Left colon (tissue), 2 donors: ENCODE results near the gene IGSF21. TPM values are rescaled to one million over a fixed set of nuclear protein-coding genes. Genes with fewer than 3 reads are reported as not detected.

Source experiments
- ATAC-seq: fragments of 200-7000 bp; cut with Tn5 transposase; one replicate; pipeline ENCODE4 v1.9.1; 2020; ENCODE audit warnings: mild to moderate bottlenecking, moderate library complexity
- DNase-seq, 2 donors: peaks; one replicate each; pipeline ENCODE4 v3.0.0-alpha.2; 2020
- intact Hi-C, 2 donors: fragments of 100-400 bp; cut with DNase I in 1 of 2; cut with micrococcal nuclease in 1 of 2; formaldehyde crosslinking; loops; one replicate each; pipeline versions ENCODE4 v1.11.2 to v1.14.0; 2022; cut with DNase I, micrococcal nuclease
- total RNA-seq, 2 donors: library from RNA; stranded (reverse); fragmentation: NEBNext Ultra II Directional; extraction: Animal tissue kit (Norgen Biotek cat#: 25700); gene quantifications; one replicate each; pipeline ENCODE4 v1.2.1, GENCODE V29; 2021
- donor health status: DM: no; HTN: no; CAD: no.
- donor health status: DM: yes; HTN: yes; CAD: no.

The IGSF21 gene
- total RNA-seq, 2 donors from 2014 or later: 0.37 to 2.0 TPM

DNA sequence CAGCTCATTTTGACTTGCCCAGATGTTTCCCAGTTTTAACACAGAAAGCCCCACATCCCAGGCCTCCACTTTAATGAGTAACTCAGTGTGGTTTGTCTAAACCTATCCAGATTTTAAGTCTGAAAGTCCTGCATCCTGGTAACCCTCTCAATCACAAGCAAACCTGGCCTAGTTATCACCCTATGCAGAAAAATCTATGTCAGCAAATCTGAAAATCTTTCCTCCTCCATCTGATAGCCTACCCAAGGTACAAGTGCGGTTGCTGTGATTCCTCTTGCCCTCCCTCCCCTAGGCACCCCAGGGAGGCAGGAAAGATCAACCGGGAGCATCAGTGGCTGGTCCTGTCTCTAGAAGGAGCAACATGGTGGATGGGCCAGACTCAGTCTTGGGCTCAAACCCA, 163.7 kb downstream of the IGSF21 start:
- intact Hi-C loops: no loop called here
- DNase-seq: no peak
- ATAC-seq: no peak

DNA sequence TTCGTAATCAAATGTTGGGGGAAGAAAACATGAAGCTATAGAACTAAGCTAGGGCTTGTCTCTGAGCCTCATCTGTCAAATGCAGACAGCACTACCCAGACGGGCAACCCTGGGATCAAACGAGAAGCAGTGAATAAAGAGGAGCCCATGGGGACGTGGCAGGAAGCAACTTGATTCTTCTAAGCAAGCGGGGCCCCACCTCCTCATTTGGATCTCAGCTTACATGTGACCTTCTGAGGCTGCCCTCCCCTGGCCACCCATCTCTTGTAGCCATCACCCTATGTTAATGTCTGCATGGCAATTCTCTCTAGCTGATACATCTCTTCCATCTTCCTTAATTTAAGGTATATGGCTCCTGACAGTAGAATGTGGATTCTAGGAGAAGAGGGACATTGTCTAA, 171.3 kb downstream of the IGSF21 start:
- DNase-seq (no peak), ATAC-seq (no peak)
- intact Hi-C loops: no loop called here

DNA sequence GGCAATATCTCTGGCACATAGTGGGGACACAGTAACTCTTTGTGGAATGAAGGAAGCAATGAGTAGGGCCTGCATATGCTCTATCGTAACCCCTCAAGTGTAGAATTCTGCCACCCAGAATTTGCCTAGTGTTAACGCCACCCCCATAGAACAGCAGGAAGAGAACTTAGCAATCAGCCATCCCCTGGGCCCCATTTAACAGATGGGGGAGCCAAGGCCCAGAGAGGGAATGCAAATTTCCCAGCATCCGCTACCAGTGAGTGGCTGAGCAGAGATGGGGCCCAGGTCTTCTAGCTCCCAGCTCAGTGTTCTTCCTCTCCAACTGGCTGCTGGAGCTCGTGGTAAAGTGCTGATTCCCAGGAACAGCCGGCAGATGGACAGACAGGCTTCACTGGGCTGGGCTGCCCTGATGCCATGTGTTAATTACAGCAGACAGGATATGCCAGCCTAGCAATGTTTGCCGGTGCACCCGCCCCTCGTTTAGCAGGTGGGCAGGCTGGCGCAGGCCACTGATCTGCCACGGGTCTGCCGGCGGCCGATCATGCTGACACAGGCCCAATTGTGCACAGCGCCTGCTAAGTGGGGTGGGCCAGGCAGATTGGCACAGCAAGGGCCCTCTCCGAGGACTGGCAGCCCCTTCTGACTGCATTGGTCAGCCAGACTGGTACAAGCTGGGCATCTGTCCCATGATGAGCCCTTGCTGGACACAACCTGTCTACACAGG, 171.9 kb downstream of the IGSF21 start:
- intact Hi-C loops: no loop called here
- peak; percentile 68 for ATAC-seq
- DNase-seq: peak; percentile 28

DNA sequence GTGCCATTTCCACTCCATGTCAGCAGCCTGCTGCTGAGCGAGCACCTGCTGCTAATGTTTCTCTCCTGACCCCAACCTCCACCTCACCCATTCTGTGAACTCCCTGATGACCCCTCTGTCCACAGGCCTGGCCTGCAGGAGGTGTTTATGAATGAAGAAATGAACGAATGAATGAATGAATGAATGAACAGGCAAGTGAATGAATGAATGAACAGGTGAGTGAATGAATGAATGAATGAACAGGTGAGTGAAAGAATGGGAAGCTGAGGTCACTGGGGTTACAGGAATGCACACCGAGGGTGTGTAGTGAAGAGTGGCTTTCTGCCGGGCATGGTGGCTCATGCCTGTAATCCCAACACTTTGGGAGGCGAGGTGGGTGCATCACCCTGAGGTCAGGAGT, 173.4 kb downstream of the IGSF21 start:
- DNase-seq: no peak
- ATAC-seq: no peak
- intact Hi-C loops: no loop called here

DNA sequence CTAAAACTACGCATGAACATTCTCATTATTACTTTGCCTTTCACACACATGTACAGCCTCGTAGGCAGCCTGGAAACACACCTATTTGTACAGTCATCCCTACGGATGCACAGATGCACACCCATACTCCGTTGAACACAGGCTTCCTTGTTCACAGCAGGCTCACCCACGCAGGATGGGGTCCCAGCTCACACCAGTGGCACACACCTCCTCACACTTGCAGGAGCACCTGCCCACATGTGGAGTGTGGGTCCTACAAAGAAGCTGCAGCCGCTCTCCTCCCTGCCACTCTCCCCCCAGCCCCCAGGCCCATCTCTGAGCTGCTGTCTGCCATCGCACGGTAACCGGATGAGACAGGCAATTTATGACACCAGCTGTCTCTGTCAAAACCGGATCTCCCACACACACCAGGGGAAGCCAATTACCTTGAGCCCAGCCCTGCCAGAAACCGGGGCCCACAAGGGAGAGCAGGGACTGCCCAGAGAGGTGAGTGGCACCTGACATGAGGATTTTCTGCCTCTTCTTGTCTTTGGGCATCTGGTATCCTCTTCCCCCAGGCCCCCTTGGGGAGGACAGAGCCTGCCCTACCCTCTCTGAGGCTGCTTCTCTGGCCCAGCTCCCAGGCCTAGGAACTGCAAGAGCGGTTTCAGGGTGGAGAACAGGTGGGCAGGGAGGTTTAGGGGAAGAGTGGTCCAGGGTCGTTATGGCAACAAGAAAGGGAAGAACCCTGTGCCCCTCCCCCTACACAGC, 175.4 kb downstream of the IGSF21 start:
- DNase-seq (peak in 1 of 2 donors; percentile 9), ATAC-seq (peak; percentile 75)
- intact Hi-C loops: no loop called here

DNA sequence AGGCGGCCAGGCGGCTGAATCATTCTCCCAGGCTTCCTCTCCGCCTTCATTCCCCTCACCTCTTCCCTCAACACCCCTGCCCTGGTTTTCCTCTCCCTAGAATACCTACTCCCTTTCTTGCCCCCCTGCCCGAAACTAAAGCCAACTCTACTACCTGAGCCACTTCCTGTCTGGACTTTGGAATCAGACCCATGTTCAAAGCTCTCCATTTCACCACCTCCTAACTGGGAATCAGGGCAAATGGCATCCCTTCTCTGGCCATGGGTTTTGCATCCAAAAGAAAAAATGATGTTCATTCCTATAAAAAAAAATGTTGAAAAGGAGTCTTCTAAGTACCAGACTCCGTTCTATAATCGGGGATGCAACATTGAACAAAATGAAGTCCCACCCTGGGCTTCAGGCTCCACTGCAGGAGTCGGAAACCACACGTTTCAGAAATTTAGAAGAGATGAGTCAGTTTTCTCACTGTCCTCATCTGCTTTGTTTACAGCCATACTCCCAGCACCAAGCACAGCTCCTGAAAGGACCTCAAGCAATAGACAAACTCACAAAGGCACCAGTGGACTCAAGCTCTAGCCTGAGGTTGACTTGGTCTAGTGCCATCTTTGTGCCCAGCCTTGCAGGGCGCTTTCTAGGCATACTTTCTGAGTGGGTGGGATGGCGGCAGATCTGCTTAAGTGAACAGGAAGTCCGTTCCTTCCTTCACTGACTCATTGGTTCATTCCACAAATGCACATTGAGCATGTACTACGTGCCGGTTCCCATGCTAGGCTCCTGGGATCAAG, 176.2 kb downstream of the IGSF21 start:
- intact Hi-C loops: no loop called here
- ATAC-seq: peak; percentile 22
- DNase-seq: no peak

DNA sequence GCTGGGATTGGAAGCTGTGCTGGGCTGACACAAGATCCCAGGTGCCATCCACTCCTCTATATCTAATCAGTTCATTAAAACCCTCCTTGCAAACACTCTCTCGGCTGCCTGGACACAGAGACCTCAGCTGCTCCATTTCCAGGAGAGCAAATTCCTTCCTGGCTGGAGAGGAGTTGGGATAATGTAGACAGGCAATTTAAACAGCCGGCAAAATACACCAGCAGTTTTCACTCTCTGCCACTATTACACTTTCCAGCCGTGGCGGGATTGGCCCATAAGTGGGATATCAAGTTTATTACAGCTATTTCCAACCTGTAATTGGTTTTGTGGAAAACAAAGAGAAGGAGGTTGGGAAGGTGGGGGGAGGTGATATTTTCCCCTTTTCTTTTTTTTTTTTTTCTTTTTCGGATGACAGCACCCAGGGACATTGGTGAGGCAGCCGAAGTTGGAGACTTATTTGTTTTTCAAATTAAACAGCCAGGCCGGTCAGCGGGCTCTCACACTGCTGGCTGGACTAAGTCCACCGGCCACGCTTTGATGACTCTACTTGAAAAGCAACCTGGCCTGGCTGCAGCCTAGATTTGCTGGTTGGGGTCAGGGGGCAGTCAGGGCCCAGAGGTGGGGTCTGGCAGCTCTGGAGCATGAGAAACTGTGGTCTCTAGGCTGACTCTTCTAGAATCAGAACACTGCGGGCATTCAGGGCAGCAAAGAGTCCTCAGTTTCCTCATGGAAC, 177.4 kb downstream of the IGSF21 start:
- ATAC-seq (peak; percentile 30), DNase-seq (no peak)
- intact Hi-C loops: no loop called here

DNA sequence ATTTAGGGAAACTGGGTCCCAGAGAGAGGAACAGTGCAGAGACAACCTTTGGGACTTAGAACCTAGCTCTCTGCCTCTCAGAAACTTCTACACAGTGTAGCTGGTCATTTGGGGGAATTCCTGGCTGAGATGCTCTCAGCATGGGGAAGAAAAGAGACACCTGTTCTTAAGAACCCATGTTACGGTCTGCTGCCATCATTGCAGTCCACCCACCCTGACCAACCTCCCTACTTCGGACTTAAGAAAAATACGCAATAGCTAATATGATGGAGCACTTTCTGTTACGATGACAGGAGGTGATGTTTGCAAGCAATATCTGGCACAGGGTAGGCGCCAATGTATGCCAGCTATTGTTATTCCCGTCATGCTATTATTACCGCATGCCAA, 177.9 kb downstream of the IGSF21 start:
- intact Hi-C loops: no loop called here
- DNase-seq (no peak), ATAC-seq (no peak)

DNA sequence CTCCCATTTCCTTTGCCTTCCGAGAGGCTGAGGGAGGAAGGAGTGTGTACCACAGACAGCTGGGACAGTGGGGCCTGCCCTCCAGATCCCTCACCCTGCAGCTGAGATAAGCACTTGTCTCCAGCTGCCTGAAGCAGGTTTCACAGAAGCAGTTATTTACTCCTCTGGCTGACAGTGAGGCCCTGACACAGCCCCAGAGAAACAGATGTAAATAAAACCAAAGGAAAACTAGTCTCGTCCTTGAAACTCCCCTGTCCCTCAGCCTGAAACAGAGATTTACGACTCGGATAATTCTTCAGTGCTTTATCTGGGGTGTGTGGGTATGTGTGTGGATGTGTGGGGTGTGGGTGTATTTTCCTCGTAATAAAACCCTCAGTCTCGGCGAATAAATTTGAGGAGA, 181.1 kb downstream of the IGSF21 start:
- peak; percentile 42 for ATAC-seq
- no peak for DNase-seq
- intact Hi-C loops: no loop called here

DNA sequence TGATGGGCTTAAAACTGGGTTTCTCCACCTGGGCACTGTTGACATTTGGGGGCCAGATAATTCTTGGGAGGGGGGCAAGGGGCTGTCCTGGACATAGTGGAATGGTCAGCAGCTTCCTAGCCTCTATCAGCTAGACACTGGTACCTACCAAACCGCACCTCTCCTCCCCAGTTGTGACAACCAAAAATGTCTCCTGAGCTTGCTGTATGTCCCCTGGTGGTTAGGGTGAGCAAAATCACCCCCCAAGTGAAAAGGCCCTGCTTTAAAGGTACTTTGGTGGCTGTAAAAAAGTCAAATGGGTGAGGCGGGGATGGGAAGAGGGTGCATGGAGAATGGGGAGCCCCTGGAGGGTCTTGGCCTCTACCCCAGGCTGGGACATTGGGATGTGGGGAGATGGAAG, 182.0 kb downstream of the IGSF21 start:
- intact Hi-C loops: no loop called here
- DNase-seq (no peak), ATAC-seq (no peak)

DNA sequence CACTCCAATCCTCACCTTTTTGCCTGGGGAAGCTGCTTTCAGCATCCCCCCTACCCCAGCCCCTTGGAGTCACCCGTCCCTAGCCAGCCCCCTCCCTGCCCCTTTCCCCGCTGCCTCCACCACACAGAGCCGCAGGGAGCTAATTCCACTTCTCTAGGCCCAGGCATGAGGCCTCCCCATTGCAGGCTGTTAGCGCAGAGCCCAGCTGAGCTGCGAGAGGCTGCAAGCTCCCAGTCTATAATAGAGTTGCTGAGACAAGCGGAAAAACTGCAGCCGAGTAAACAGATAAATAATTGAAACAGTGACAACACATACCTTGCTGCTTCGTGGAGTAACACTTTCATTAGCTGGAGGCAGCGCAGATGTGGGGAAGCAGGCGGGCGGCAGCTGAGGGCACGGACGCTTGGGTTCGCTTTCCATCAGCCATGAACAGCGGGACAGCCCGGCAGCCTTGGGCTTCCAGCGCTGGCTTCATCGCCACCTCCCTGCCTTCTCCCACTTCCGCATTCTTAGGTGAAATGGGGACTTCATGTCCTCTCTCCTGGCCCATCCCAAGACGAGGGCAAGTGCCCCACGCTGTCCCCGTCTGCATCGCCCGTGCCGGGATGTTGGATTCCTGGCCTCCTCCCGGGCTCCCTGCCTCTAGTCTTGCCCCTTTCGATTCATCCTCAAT, 183.3 kb downstream of the IGSF21 start:
- DNase-seq (no peak), ATAC-seq (no peak)
- intact Hi-C loops: no loop called here

DNA sequence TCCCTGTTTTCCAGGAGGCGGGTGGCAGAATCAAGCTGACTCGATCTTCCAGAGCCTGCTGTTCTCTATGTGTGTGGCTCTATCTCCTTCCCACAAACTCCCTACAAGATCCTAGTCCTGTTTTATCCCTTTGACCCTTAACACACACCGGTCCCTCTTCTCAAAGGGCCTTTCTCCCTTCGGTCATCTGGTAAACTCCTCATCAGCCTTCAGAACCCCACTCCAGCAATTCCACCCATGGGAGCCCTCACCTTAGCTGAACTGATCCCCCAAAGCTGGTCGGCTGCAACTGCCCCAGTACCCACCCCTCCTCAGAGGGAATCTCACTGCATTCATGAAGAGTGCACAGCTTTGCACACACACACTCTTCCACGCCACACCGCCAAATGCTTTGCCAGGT, 184.9 kb downstream of the IGSF21 start:
- intact Hi-C loops: no loop called here
- no peak for DNase-seq
- no peak for ATAC-seq

DNA sequence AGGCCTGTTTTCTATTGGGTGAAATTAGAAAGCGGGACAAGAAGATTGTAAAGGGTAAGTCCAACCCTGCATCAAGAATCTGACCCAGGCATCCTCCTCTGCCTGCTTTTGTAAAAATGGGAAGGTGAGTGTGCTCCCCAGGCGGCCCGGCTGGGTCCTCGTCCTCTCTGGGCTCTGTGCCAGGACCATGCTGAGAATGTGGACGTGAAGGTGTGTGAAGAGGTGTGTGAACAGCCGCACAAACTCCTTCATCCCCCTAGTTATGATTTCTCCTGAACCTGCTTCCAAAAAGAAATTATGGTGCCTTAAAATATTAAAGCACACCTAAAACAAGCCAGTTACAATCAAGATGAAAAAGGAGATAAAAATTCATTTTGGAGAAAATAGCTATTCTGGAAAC, 185.7 kb downstream of the IGSF21 start:
- intact Hi-C loops: no loop called here
- no peak for DNase-seq
- ATAC-seq: no peak

DNA sequence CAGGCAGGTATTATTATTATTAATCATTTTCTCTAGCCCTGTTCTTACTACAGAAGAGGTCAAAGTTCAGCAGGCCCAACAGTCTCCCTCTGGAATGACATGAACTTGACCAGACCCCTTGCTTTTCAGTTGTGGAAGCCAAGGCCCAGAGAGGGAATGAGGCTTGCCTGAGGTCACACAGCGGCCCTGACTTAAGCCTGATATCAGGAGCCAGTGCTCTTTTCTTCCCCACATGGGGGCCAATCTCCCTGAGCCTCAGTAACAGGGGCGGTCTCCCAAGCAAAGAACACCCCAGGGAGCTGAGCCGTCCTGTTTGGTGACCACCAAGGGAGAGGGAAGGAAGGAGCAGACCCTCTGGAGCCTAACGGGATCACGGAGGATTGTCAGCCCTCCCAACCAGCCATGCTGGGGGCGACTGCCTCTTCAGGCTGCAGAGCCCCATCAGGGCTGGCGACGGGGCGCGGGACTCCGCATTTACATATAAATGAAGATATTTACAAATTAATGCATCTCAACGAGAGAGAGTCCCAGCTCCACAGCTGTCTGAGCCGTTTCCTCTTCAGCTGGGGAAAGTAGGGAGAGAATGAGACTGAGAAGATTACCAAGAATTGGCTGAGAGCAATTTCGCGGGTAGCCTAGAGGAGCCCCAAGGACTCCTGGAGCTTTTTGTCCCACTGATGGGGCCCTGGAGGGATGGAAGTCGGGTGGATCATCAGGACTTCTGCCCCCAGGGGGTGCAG, 187.0 kb downstream of the IGSF21 start:
- no peak for ATAC-seq
- intact Hi-C loops: no loop called here
- no peak for DNase-seq

DNA sequence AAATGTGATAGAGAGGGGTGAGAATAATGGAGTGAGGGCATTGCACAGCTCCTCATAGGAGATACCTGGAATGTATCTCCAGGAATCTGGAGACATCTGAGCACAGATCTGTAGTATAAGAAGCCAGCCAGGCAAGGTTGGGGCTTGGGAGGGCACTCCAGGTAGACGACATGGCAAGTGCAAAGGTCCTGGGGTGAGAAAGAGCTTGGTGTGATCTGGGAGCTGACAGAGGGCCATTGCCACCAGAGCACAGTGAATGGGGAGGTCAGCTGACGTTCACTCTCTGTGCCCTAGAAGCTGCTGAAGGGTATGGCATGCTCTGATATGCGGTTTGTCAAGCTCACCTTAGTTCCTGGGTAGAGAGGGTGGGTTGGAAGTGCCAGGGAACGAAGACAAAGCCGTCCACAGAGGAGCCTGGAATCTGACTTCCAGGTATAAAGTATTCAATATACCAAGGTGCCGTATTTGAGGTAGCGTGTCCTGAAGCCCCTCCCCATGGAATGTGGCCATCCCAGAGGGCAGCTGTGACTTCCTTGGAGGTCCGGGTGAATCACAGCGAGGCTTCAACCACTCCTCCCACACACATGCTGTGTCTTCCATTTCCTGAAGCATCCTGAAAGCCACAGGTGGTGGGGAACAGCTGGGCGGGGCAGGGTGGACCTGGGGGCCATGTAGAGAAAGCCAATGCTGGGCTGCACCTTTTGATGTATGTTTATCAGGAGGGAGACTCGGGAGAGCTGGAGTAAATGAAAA, 190.5 kb downstream of the IGSF21 start:
- ATAC-seq (no peak), DNase-seq (no peak)
- intact Hi-C loops: no loop called here

DNA sequence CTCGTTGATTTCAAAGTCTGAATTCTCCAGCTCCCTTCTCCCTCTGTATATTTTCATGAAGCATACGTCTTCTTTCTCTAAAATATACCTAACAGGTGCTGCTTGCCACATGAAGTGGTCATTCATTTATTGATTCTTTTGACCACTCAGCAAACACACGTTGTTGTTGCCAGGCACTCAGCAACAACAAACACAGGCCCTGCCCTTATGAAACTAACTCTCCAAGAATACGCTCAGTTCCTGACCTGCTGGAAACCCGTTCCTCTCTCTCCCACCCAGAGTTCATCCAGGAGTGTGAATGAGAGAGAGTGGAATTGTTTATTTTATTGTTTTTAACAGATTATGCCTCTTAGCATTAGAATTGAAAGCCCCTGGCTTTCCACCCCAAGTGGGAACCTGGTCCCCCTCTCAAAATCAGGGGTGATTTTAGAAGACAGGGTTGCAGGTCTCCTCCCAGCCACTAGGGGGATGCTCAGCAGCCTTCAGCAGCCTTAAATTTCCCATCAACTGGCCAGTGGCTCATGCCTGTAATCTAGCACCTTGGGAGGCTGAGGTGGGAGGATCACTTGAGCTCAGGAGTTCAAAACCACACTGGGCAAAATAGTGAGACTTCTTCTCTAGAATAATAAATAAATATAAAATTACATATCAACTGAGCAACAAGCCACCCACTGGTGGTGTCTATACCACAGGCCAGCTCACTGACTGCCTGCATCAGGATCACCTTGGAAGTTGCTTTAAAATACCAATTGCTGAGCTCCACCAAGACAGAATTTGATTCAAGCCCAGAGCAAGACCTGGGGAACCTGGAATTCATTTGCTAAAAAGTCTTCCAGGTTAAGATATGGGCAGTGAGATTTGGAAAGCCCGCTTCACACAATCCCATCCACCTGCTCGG, 192.1 kb downstream of the IGSF21 start:
- peak; percentile 50 for ATAC-seq
- intact Hi-C loops: no loop called here
- peak in 1 of 2 donors; percentile 25 for DNase-seq
